ENCODE results near the gene SNX32.

Gene SNX32

GRCh38 chr11:65833297-65834030 lies at the start of gene SNX32:
Gene SNX32 (plus strand): TSS chr11:65833963. CDS start chr11:65834066, 103 bp downstream.
- DNase-seq = peak; percentile 97

- no peak for DNase-seq
These were observed 48.3 kb upstream of the SNX32 start for GRCh38 chr11:65785319-65786007.

GRCh38 chr11:65786008-65786785 lies 47.6 kb upstream of the SNX32 start:
- DNase-seq = no peak

- no peak for DNase-seq
These were observed 46.8 kb upstream of the SNX32 start, which contains the start of gene OVOL1 for GRCh38 chr11:65786786-65787636. Gene OVOL1 (plus strand): TSS chr11:65787063. CDS start chr11:65787374, 311 bp downstream.

GRCh38 chr11:65787649-65788622 lies 45.8 kb upstream of the SNX32 start:
- no peak for DNase-seq

GRCh38 chr11:65788821-65789220 lies 44.9 kb upstream of the SNX32 start:
- no peak for DNase-seq

GRCh38 chr11:65789230-65790103 lies 44.3 kb upstream of the SNX32 start:
- DNase-seq = no peak

GRCh38 chr11:65790104-65790901 lies 43.5 kb upstream of the SNX32 start:
- no peak for DNase-seq

GRCh38 chr11:65790902-65791650 lies 42.7 kb upstream of the SNX32 start:
- no peak for DNase-seq

GRCh38 chr11:65791719-65792213 lies 42.0 kb upstream of the SNX32 start:
- no peak for DNase-seq

- no peak for DNase-seq
These were observed 41.3 kb upstream of the SNX32 start for GRCh38 chr11:65792456-65792855.

GRCh38 chr11:65793144-65793581 lies 40.6 kb upstream of the SNX32 start:
- DNase-seq = peak; percentile 23

- DNase-seq = no peak
These were observed 40.0 kb upstream of the SNX32 start for GRCh38 chr11:65793625-65794400.

GRCh38 chr11:65794570-65795510 lies 38.9 kb upstream of the SNX32 start:
- DNase-seq = no peak

- no peak for DNase-seq
These were observed 36.8 kb upstream of the SNX32 start for GRCh38 chr11:65796726-65797601.
